GM19328 (cell line): ENCODE data around the gene CCNH.

Source experiments
- ATAC-seq: cut with Tn5 transposase; IDR thresholded peaks from one replicate; pipeline ENCODE4 v1.9.1; 2021; ENCODE audit warnings: mild to moderate bottlenecking, moderate library complexity; ENCODE audit not compliant: unreplicated experiment

Gene CCNH

DNA sequence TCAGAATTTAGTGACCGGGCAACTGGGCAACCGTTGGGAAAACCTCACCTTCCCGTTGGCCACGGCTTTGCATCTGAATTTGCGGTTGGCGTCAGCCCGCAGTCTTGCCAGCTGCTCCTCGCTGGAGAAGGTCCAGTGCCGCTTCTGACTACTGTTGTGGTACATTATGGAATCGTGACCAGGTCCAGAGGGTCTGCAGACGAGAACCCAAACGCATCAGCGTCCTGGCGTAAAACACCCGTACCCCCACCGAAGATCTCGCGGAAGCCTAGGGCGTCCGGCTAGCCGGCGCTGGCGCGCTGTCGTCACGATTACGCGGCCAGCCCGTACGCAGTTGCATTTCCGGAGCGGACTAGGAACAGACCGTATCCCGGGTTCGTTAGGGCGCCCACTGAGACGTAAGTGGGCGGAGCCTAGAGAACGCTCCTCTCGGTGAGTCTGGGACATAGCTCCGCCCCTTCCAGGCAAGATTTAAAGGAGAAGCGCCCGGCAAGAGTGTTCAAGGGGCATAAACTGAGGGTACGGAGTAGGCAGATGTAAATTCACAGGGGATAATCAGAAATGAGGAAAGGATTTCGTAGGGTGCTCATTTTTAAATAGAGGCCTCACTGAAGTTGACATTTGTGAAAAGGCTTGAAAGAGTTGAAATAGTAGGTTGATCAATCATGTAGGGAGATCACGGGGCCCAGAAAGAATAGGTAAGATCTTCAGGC lies at the start of gene CCNH:
Gene CCNH (minus strand): TSS at position 301 of the 713 bp plus-strand sequence. CDS start 136 bp downstream, at position 165.
- peak; percentile 99 for ATAC-seq

DNA sequence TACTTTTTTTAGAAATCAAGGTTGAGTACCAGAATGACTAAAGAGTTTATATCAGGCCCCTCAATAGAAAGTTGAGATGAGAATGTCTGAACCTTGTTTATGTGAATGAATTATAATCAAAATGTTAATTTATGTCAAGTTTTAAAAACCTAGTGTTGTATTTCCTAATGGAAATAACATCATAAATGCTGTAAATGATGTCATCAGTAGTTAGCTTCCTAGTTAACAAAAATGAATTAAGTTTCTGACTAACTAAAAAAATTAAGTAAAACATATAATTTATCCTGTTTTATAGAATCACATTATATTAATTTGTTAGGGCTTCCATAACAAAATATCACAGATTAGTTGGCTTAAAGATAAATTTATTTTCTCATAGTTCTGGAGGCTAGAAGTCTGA lies 45.0 kb upstream of the CCNH start:
- ATAC-seq, result no peak

DNA sequence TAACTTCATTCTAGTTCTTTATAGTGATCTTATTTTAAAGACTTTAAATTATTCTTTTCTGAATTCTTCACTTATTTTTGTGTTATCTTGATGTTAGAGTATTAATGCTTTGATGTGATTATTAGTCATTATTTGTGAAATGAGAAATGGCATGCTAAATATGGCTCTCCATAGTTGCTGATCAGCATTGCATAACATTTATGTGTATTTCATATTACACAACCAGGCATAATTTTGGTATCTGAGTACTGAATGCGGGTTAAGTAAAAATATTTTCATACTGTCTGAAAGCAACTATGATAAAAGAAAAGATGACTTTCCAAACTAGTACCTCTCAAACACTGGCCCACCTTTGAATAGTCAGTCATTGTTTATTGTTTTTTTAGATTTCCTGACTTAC lies 41.1 kb upstream of the CCNH start:
- no peak for ATAC-seq

DNA sequence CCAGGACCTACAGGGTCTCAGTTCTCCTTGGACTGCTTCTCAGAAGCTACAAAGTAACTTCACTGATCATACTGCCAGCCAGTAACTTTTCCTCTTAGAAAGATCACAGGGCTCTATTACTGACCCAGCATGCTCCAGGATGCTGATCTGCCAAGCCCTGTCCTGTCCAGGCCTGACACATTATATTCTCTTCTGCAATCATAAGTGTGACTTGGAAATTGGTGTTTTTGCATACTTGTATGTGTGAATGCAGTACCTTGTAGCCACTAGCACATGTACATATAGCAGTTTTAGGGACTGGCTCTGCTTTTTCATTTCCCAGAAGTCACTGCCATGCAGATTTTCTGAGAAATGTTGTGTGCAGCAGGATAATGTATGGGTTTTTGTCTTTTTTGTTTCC lies 40.1 kb upstream of the CCNH start:
- no peak for ATAC-seq

DNA sequence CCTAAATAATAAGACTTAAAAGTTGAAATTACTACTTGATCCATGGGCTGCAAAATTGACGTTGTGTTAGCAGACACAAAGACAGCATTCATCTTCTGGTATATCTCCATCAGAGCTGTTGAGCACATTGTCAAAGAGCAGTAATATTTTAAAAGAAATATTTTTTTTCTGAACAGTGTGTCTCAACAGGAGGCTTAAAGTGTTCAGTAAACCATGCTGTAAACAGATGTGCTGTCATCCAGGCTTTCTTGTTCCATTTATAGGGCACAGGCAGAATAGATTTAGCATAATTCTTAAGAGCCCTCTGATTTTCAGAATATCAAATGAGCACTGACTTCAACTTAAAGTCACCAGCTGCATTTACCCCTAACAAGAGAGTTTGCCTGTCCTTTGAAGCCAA lies 29.7 kb upstream of the CCNH start:
- ATAC-seq, result no peak

DNA sequence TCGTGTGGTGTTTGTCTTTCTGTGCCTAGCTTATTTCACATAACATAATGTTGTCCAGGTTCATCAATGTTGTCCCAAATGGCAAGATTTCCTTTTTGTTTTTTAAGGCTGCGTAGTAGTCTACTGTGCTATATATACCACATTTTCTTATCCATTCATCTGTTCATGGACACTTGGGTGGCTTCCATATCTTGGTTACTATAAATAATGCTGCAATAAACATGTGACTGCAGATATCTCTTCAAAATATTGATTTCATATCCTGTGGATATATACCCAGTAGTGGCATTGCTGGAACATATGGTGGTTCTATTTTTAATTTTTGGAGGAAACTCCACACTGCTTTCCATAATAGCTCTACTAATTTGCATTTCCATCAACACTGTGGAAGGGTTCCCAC lies 25.5 kb upstream of the CCNH start:
- ATAC-seq, result no peak

DNA sequence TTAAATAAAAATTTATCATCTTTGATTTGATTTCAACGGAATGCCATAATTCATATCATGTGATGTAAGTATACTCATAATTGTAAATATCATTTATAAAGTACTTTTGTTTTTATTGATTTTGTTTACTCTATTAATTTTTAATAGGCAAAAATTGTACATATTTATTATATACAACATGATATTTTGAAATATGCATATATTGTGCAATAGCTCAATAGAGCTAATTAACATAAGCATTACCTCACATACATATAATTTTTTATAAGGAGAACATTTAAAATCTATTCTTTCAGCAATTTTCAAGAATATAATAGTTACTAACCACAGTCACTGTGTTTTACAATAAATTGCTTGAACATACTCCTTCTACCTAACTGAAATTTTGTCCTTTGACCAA lies 25.0 kb upstream of the CCNH start:
- ATAC-seq, result no peak

DNA sequence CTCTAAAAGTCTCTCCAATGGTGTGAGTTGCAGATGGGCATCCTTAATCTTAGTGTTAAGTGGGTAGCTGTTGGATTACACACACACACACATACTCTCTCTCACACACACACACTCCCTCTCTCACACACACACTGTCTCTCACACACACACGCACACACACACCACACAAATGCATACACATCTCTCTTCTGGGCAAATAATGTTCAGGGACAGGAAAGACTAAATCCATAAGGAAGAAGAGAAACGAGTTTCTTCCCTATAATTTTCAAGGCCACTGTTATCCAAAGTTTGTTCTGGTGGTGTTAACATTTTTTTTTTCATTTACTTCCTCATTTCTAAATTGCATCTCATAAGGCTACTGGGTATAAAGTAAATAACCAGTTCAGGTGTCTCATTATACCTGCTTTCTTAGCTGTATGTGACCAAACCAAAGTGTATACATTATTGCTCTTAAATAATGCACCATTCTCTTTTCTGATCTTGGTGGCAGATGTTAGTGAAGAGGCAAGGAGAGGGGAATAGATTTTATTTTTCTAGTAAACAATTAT lies 22.5 kb upstream of the CCNH start:
- no peak for ATAC-seq

DNA sequence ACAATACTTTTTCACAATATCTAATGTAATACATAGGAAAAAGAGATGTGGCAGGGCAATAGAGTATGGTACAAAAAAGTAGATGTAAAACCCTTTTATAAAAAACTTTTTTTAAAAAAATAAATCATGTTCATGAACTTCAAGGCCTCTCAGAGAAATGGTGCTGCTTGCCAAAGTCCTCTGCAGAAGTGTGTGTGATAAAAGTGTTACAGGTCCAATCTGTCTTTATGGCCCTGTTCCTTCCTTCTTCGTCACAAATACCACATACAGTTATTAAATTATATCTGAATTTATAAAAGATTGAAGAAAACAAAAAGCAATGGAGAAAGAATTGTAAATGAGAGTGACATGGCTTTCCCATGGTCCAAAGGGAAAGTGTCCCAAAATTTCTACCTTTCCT lies 21.7 kb upstream of the CCNH start:
- no peak for ATAC-seq

DNA sequence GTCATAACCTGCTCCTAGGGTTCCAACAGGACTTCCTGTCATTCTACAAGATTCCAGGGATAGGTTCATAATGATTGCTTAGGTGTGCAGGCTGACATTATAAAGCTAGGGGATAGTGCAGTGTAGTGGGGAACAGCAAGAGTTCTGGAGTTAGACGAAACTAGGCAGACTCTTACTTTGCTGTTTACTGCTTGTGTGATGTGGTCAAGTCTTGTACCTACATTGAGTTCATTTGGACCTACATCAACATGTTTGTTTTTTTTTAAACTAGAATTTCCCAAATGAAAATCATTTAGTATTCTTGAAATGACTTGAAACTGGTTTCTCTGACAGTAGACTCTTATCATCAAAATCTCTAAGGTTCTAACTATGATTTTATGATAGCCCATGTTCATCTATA lies 21.2 kb upstream of the CCNH start:
- no peak for ATAC-seq

DNA sequence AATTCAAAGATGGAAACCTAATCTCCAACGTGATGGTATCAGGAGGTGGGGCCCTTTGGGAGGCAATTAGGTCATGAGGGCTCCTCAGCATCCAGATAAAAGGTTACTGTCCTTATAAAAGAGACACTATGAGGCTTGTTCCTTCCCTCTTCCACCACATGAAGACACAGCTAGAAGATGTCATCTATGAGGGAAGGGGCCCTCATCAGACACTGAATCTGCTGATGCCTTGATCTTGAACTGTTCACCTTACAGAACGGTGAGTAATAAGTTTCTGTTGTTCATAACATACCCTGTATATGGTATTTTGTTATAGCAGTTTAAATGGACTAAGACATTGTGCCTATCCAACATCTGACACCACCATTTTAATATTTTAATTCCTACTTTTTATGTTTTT lies 19.7 kb upstream of the CCNH start:
- ATAC-seq, result no peak

DNA sequence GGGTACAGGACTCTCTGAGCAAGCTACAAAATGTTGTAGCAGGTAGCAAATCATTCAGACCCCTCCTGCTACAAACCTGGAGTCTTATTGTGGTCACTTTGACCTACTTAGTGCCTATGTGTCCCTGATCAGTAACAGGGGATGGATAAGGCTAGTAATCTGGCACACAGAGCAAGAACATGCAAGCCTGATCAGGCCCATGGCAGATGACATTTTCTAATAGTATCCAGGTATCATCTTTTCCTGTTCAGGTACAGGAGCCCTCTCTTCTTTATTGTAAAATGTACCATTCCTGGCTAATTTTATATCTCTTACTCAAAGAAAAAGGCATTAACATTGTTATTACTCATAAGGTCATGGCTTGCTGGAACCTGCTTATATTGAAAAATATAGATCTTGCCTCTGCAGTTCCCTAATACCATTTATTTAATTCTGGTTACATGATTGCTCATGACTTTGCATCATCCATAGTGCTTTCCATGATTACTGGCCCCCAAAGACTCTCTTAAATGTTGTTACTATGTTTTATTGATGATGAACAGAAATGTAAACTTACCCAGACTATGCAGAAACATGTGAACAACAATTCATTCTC lies 18.2 kb upstream of the CCNH start:
- no peak for ATAC-seq

DNA sequence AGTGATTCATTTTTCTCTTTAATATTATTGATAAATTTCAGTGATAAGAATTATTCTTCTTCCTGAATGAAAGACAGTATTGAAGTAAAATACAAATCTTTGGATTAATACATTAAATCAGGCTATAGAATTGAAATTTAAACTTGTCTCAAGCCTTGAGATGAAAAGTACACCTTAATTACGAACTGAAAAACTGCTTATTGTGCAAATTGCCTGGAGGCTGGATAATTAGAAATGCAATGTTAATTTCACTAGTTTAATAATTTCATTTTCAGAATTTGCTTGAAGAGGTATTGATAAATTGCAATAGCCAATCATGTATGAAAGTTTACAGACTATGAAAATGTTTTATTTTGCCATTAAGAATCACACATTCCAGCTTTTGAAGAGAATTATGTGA lies 11.0 kb upstream of the CCNH start:
- no peak for ATAC-seq

DNA sequence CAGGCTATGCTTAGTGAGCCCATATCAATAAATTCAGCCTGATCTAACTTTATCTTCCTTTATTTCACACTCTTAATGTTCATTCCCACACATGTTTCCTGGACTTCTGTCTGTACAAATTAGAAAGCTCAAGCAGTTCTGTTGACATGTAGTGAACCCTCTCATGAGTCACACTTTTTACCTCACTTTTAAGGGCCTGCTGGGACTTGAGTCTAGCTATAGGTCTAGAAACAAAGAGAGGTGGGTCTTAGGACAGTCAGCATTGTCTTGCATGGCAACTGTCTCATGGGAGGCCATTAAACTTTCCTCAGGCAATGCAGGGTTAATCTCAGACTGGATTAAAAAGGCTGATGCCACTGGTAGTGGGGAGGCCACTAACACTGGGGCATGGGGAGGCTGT lies 8.6 kb upstream of the CCNH start:
- no peak for ATAC-seq

DNA sequence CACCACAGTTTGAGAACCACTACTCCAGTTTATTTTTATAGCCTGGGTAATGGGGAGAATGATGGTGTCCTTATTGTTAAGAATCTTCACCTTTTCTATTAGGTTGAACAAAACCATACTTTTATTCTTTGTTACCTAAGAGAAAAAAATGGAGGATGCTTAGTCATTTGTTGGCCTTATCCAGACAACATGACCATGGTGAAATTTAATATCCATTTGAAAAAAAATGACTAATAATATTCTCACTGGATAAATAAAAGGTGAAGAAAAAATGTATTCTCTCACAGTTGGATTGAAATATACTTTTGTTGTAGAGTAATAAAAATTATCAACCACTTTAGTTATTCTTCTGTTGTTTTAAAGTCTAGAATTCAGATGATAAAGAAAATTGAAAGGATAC lies 5.8 kb upstream of the CCNH start:
- ATAC-seq, result no peak

DNA sequence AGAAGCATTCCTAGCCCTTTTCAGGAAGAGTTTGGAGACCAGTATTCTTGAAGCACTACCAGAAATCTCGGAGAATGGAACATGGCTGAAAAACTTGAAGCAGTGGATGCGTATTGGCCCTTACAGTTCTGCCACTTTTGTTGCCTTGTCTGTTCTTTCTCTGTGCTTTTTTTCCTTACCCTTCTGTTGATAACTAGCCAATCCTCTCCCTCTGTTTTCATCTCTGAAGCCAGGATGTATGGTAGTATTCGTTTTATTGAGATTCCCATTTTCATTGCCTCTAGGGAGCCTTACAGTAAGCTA lies 564 bp upstream of the CCNH start:
- no peak for ATAC-seq

DNA sequence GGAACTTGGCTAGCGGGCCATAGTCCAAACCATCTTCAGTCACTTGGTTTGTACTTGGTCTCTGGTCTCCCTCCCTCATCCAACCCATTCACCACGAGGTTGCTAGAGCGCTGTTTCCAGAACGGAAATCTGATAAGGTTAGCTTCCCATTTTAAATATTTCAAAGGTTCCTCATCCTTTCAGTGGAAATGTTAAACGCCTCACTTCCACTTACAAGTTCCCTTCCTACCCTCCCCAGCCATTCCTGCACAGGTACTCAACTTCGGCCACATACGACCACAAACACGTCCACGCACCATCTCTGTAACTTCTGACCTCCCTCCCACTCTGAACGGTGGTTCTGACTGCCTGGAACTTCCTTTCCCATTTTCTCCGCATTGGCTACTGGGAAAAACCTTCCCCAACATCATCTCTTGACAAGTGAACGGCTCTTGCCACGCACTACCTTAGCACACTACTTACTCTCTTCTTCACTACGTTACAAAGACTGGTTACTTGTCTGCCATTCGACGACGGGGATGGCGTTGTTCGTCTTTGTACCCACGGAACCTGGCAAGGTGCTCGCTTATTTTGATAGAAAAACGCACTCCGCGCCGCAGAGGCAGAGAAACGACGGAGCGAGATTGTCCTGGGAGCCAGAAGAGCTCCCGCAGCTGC lies 629 bp downstream of the CCNH start:
- ATAC-seq, result peak; percentile 19

DNA sequence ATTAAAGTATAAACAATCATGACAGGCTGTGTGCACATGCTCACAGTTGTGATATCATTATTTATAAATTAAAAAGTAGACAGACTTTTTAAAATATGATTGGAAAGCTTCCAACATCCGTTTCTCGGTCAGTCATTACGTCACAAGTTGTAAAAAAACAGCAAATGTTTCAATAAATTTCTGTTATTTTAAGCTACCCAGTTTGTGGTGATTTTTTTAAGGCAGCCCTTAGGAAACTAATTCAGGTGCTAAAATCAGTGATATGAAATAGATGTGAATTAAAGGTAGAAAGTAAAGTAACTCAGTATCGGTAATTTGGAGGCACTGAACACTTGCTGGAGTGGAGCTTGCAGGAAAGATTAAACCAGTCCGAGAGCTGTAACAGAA lies 1.2 kb downstream of the CCNH start:
- ATAC-seq, result no peak

DNA sequence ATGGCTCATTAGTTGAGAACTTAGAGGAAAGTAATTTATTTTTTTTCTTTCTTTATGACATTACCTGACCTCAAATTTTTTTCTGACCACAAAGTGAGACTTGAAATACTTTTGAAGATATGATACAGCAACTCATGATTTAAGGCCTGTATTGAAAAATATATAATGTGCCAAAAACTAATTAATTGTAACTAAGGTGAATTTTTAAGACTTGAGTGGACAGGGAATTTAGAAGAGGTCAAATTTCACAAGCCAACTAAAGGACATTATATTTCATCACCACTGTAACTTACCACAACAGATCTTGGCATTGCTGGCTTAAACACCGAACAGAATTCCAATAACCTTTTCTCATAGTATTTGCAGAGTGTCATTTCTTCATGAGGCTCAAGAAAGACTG lies 1.8 kb downstream of the CCNH start:
- ATAC-seq, result no peak

DNA sequence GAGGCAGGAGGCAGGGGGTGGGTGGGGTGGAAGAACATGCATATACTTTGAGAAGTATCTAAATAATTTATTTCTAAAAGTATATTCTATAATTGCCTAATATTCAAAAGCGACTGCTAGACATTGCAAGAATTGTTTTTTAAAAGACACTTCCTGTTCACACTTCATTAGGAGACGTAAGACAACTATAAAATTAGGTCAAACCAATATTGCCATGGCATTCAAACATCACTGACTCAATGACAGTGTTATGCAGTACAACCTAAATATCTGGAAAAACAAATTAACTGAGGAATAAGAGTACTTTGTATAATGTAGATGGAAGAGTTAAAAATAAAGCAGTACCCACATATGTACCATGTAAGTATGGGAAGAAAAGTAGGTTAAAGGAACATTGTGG lies 4.5 kb downstream of the CCNH start:
- no peak for ATAC-seq

DNA sequence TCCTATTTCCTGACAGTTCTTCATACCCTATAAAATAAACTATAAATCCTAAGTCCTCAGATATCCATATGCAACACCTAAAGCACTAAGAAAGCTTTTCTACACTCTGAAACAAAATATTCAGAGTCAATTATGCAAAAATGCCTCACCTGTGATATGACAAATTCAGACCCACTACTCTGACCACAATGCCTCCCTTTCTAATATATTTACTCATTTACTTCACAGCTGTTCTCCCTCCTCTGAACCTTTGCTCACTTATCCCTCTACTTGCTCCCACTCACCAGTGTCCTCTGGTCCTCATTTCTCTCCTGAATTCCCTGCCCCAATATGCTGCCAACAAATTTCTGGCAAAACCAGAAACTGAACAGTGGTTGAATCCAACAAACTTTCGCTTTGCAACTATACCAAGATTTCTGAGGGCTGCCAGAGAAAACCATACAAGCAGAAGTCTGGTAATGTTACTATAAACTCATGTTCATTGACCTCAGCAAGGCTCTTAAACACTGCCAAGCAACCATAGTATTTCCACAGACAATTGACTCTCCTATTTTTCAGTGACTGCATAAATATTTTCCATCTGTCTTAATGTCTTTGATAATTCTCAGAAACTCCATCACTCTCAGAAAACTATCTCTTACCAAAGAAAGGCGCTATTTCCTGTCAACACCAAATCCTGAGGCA lies 7.1 kb downstream of the CCNH start:
- ATAC-seq, result no peak

DNA sequence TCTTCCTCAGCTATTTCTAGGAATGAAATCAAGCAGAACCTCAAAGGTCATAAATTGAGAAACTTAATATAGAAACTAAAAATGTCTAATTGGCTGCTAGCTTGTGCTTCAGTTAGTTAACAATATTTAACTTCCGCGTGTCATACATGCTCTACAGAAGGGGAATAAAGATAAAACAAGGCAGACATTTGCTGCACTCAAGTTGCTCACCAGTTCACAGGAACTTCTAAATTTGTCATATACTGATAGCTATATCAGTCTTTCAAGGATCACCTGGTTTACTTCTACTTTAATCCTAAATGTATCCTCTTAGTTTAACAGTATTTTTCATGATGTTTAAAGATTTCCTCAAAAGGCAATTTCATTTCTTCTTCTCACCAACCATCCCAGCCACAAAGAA lies 8.4 kb downstream of the CCNH start:
- no peak for ATAC-seq
